ENCODE results near the gene LRRC14B.
"Not testable (repeated sequence)": the region's sequence is repeated elsewhere in the genome, so short reads cannot be mapped to it uniquely, and the experiment has no call there.

Gene LRRC14B

DNA sequence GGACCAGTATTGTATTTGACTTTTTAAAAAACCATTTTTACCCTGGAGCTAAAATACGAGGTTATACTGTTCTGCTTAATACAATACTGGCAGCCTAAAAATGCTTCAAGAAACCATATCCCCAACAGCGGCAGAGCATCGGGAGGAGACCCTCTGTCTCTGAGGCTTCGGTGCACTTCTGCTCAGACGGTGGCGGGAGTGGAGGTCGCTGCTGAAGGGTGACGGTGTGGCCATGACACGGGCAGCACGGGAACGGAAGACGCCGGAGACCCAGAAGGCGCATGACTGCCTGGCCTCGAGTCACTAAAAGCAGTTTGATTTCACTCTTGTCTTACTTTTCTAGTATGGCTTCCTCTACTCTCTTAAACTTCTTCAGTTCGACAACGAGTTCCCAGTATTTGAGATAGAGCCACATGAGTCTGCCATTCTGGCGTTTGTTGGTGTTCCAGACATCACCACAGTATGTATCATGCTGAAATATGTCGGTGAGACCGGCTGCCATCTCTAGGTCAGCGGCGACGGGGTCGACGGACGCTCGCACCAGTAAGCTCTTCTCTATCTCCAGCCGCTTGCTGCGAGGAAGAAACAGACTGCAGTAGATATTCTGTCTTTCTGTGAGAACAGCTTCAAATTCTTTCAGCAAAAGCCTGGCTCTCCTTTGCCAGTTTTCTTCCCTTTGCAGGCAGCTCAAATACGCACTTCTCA lies 13.8 kb downstream of the LRRC14B start:
- FAIRE-seq (no peak), DNase-seq (ENCODE audit: insufficient read length) (no peak)
- TF ChIP-seq POLR2A (IDR thresholded peaks at IDR 0.05; ENCODE audit: low read depth, low read length) (no peak), POLR2AphosphoS5 (IDR thresholded peaks at IDR 0.05; ENCODE audit: low read depth, low read length) (no peak), TAF1 (IDR thresholded peaks at IDR 0.05; ENCODE audit: borderline replicate concordance, low read depth, low read length) (no peak)

DNA sequence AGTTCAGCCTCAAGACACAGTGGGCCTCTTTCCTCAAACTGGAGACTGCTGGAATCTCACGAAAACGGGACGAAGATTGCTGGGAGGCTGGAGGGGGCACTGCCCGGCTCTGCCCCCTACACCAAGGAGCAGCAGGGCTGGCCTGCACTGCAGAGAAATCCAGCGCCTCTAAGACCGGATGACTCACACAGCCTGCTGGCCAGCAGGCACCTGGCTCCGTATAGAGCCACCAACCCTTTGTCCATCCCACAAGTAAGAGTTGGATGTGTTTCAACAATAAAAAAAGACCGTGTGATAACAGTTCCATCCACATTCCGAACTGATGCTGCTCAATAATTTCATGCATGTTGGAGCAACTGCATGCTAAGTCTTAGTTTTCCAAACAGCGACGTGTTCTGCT lies 15.1 kb downstream of the LRRC14B start:
- TF ChIP-seq POLR2AphosphoS5 (IDR thresholded peaks at IDR 0.05; ENCODE audit: low read depth, low read length): no peak
- TF ChIP-seq TAF1 (IDR thresholded peaks at IDR 0.05; ENCODE audit: borderline replicate concordance, low read depth, low read length): no peak
- TF ChIP-seq POLR2A (IDR thresholded peaks at IDR 0.05; ENCODE audit: low read depth, low read length): no peak
- DNase-seq (ENCODE audit: insufficient read length) (no peak), FAIRE-seq (no peak)

DNA sequence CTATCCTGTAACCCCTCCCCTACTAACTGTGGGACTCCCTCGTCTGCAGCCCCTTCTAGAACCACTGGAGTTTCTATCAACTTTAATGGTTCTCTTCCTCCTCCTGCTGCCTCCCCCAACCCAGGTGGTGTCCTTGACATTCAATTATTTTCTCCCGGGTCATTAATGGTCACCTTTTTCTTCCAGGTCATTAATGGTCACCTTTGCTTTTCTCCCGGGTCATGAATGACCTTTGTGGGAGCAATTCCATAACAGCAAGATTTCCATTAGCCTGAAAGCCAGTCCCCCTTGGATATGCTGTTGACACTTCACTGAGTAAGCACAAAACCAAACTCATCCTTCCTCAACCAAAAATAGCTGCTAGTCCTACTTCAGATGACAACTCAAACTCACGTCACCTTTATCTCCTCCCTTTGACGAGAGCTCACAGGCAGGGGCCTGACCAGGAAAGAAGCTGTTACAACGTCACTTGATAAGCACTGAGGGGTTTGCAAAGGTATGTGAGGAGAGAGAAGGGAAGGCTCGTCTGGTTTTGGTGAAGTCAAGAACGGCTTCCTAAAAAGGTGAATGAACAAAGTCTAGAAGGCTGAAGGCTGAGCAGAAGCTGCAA lies 15.7 kb downstream of the LRRC14B start:
- no peak for FAIRE-seq
- TF ChIP-seq POLR2AphosphoS5 (IDR thresholded peaks at IDR 0.05; ENCODE audit: low read depth, low read length) (no peak), TAF1 (IDR thresholded peaks at IDR 0.05; ENCODE audit: borderline replicate concordance, low read depth, low read length) (no peak), POLR2A (IDR thresholded peaks at IDR 0.05; ENCODE audit: low read depth, low read length) (no peak)

DNA sequence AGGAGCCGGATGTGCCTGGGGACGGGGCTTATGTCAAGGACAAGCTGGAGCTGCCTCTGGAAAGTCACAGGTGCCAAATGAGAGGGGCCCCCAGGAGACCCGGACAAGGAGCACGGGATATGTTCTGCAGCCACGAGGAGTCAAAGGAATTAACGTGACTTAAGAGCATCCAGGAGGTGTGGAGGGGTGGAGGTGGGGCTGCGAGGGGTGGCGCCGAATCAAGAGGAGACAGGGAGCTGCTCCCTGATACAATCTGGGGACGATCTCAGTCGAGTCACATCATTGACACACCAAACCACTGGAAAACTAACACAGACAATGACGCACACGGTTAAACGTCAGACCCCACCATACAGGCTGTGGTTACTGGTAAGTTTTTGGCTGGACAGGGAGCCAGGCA lies 16.3 kb downstream of the LRRC14B start:
- no peak for FAIRE-seq
- no peak for TF ChIP-seq TAF1 (IDR thresholded peaks at IDR 0.05; ENCODE audit: borderline replicate concordance, low read depth, low read length)
- TF ChIP-seq POLR2AphosphoS5 (IDR thresholded peaks at IDR 0.05; ENCODE audit: low read depth, low read length): no peak
- DNase-seq (ENCODE audit: insufficient read length): no peak

More for the DNA sequence above, 15.7 kb downstream of the LRRC14B start:
- no peak for DNase-seq (ENCODE audit: insufficient read length)

DNA sequence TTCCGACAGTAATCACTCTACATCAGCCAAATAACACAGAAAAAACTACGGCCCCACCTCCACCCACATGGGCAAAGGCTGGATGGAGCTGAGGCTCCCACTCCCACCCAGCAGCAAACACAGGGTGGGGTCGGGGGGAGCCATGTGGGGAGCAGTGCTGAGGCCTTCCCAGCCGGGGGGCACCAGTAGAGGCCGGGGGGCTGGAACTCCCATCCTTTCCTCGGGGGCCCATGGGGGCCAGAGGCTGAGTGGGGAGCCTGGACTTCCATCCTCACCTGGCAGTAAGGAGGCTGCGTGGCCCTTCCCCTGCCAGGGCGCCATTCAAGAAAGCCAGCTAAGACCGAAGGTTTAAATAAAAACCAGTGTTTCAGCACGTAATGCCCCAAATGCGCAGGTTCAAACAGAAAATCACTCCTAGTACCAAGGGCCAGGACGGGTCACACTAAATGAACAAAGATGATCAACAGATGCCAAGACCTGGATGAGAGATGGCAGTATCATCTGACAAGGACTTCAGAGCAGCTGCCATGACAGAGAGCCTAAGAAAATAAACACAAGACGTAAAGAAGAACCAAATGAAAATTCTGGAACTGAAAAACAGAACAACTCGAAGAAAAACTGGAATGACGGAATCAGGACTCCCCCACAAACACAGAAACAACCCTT lies 17.3 kb downstream of the LRRC14B start:
- no peak for FAIRE-seq
- DNase-seq (ENCODE audit: insufficient read length): no peak
- TF ChIP-seq POLR2A (IDR thresholded peaks at IDR 0.05; ENCODE audit: low read depth, low read length): no peak
- TF ChIP-seq TAF1 (IDR thresholded peaks at IDR 0.05; ENCODE audit: borderline replicate concordance, low read depth, low read length): no peak
- no peak for TF ChIP-seq POLR2AphosphoS5 (IDR thresholded peaks at IDR 0.05; ENCODE audit: low read depth, low read length)

DNA sequence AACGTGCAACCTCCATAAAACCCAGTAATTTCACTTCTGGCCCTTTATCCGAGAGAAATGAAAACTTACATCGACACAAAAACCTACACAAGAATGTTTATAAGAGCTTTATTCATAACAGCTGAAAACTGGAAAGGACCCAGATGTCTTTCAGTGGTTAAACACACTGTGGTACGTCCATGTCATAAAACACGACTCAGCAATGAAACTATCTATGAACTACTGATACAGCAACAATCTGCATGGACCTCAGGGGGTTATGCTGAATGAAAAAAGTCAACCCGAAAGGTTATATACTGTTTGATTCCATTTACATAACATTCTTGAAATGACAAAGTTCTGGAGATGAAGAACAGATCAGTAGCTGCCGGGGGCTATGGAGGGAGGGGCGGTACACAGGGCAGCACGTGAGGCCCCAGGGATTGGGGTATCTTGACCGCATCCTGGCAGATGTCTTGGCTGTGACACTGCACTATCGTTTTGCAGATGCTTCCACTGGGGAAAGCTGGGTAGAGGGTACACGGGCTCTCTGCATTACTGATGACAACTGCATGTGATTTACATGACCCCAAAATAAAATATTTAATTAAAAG lies 22.6 kb downstream of the LRRC14B start:
- DNase-seq (ENCODE audit: insufficient read length) (no peak), FAIRE-seq (no peak)
- no peak for TF ChIP-seq TAF1 (IDR thresholded peaks at IDR 0.05; ENCODE audit: borderline replicate concordance, low read depth, low read length)
- no peak for TF ChIP-seq POLR2A (IDR thresholded peaks at IDR 0.05; ENCODE audit: low read depth, low read length)
- TF ChIP-seq POLR2AphosphoS5 (IDR thresholded peaks at IDR 0.05; ENCODE audit: low read depth, low read length): no peak

DNA sequence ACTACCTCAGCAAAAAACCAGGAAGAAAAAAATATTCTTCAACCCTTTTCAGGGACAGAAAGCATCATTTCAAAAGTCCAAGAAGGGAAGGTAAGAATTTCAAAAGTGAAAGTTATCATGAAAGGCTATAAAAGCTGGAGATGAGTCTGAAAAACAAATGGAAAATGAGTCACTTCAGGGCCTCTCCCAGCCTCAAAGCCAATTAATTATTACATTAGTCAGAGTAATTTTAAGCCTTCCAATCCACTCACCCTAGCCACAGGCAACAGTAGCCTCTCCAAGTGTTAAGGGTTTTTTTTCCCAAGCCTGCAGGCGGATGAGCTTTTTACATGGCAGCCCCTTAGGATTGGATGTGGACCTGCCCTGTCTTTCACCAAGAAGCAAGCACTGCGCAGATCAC lies 24.0 kb downstream of the LRRC14B start:
- not testable (repeated sequence) for DNase-seq (ENCODE audit: insufficient read length); FAIRE-seq

DNA sequence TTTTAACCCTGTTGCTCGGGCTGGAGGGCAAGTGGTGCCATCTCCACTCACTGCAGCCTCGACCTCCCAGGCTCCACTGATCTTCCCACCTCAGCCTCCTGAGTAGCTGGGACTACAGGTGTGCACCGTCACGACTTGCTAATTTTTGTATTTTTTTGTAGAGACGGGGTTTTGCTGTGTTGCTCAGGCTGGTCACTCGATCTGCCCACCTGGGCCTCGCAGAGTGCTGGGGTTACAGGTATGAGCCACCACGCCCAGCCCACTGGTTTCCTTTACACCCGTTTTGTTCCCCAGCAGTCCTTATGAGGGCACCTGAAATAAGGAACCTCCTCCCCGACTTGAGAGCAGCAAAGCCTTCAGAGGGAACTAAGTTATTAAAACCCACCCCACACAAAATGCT lies 24.8 kb downstream of the LRRC14B start:
- not testable (repeated sequence) for DNase-seq (ENCODE audit: insufficient read length); FAIRE-seq

DNA sequence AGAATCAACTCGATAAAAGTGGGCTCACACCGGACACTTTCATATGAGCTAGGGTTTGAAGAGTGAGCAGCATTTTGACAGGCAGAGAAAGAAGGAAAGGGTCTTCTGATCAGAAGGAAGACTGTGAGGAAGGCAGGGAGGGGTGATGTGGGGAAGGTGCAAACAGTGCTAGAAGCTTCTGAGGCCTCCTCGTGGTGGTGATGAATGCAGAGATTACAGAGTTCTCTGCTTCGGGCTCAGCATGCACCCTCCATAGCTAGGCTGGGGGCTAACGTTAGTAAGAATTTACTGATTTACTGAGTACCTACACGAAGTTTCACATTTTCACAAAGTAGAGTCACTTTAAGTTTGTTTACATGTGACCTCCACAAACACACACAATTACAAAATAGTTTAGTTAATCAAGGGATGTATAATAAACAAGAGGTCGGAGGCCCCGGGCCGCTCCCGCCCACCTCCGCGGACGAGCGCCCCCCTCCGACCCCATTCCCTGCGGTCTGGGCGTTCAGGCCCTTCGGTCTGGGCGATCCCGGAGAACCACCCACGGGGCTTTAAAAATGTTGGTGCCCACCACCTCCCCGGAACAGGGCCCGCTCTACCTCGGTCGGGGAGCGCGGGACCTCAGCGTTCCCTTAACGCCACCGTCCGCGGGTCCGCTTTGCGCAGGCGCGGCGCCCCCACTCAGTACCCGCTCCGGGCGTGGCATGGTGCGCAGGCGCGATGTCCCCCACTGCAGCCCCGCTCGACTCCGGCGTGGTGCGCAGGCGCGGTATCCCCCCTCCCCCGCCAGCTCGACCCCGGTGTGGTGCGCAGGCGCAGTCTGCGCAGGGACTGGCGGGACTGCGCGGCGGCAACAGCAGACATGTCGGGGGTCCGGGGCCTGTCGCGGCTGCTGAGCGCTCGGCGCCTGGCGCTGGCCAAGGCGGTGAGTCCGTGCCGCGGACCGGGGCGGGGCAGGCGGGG lies 26.5 kb downstream of the LRRC14B start, which contains the start of the genes CCDC127 and SDHA:
Gene CCDC127 (minus strand): TSS at position 660 of the 963 bp plus-strand sequence. CDS start 1,304 bp downstream, outside the sequence.
Gene SDHA (plus strand): TSS at position 827 of the 963 bp plus-strand sequence. CDS start 36 bp downstream, at position 863.
- TF ChIP-seq POLR2AphosphoS5 (IDR thresholded peaks at IDR 0.05; ENCODE audit: low read depth, low read length) (0 out of 2 replicates have a peak, but pooled peaks have one; percentile 54), TAF1 (IDR thresholded peaks at IDR 0.05; ENCODE audit: borderline replicate concordance, low read depth, low read length) (peak; percentile 10; the same call in 1 of the 2 replicates), POLR2A (IDR thresholded peaks at IDR 0.05; ENCODE audit: low read depth, low read length) (peak; percentile 71; the same call in 1 of the 2 replicates)
- DNase-seq (ENCODE audit: insufficient read length): peak; percentile 100
- FAIRE-seq: peak; percentile 96

DNA sequence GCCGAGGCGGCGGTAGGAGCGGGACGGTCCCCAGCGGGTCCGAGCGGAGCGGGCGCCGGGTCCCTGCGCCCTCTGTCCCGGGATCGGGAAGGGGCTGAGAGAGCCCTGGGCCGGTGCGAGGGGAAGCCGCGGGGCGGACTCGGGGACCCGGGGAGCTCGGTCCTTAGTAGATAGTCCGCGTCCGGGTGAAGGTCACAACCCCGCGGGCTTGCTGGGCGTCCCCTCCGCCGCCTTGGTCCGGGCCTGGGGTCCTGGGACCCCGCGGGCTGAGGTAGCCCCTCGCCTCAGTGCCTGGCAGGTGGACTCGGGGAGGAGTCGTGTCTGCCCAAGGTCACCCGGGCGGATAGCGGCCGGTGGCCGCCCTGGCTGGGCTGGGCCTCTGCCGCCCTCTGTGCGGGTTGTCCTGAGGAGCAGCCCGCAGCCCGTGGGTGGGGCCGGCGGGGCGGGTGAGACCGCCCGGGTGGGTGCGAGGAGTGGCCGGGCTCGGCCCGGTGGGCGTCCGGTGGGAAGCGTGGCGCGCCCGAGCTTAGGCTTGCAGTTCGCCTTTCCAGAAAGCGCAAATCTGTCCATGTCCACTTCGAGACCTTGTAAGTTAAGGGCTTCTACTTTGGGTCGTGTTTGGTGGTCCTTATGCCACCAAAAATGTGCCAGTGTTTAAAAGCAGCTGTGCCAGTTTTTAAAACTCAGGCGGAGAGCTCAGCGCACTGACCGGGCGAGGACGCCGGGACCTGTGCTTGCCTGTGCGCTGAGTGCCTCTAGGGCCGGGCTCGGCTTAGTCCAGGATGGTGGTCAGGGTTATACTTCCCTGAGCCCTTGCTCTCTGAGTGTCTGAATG lies 27.4 kb downstream of the LRRC14B start:
- no peak for FAIRE-seq
- no peak for DNase-seq (ENCODE audit: insufficient read length)
- TF ChIP-seq TAF1 (IDR thresholded peaks at IDR 0.05; ENCODE audit: borderline replicate concordance, low read depth, low read length) (no peak), POLR2A (IDR thresholded peaks at IDR 0.05; ENCODE audit: low read depth, low read length) (0 out of 2 replicates have a peak, but pooled peaks have one; percentile 3)
